Nucleus accumbens (tissue), 56 donors: Measurements from ENCODE around the gene PIK3R5.

Experiments
- DNase-seq, 56 donors: peaks; one replicate each; lab custom pipeline; 2025; lab: John Stamatoyannopoulos, UW

PIK3R5 gene, protein sequence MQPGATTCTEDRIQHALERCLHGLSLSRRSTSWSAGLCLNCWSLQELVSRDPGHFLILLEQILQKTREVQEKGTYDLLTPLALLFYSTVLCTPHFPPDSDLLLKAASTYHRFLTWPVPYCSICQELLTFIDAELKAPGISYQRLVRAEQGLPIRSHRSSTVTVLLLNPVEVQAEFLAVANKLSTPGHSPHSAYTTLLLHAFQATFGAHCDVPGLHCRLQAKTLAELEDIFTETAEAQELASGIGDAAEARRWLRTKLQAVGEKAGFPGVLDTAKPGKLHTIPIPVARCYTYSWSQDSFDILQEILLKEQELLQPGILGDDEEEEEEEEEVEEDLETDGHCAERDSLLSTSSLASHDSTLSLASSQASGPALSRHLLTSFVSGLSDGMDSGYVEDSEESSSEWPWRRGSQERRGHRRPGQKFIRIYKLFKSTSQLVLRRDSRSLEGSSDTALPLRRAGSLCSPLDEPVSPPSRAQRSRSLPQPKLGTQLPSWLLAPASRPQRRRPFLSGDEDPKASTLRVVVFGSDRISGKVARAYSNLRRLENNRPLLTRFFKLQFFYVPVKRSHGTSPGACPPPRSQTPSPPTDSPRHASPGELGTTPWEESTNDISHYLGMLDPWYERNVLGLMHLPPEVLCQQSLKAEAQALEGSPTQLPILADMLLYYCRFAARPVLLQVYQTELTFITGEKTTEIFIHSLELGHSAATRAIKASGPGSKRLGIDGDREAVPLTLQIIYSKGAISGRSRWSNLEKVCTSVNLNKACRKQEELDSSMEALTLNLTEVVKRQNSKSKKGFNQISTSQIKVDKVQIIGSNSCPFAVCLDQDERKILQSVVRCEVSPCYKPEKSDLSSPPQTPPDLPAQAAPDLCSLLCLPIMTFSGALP

DNA sequence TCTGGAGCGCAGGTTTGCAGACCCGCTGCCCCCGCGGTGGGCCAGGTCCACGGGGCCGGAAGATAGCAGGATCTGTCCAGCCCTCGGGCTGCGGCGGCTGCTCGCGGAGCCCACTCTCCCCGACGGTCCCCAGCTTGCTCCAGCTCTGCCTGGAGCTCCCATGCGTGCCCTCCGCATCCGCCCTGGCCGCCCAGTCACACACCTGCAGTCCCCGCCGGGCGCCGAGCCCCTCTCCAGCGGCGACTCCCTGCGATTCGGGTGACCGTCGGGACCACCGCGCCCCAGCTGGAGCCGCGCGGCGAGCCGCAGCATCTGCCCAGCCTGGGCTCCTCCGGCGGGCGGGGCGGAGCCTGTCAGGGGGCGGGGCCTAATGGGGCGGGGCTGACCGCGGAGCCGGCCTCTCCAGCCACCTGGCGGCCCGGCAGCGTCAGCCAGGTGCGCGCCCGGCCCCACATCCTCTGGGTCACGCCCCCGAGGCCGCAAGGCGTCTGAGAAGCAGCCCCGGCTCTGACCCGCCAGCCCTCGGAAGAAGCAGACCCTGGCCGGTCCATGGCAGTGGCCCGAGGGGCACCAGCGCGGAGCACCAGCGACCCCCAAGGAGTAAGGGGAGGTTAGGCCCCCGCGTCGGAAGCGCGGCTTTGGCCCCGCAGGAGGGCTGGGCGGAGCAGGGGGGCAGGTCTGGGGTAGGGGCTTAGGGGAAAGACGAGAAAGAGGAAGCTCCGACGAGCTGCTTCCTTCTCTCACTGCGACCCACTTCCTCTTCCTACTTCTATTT lies at the start of gene PIK3R5:
Gene PIK3R5 (minus strand): TSS at position 314 of the 775 bp plus-strand sequence. CDS start 54,213 bp downstream, outside the sequence.
- peak in 2 of 56 donors; percentile 17 to 22 for DNase-seq

DNA sequence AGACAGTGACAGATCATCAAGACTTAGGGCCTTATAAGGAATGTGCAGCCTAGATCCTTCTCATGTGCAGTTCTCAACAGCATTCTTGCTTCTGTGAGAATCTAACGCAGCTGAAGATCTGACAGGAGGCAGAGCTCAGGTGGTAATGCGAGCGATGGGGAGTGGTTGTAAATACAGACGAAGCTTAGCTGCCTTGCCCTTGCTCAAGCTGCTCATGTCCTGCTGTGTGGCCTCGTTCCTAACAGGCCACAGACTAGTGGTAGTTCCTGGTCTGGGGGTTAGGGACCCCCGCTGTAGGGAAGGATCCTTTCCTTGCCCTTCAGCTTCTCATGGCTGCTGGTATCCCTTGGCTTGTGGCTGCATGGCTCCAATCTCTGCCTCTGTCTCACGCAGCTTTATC lies 45.5 kb upstream of the PIK3R5 start:
- DNase-seq = no peak

DNA sequence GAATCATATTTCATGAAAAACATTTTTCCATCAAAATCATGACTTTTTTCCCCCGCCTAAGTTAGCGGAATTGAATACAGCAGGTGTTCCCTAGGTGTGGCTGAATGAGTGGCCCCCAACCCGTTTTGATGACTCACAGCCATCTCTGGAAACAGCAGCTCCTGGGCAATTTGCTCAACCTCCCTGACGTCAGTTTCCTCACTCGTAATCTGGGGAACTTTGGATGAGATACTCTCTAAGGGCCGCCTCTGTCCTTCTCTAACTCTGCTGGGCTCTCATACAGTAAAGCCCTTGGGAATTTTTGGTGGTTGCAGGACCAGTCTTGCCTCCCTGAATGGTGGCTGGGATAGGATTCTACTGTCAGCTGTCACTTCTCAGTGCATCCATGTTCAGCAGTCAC lies 44.2 kb upstream of the PIK3R5 start:
- DNase-seq = no peak

DNA sequence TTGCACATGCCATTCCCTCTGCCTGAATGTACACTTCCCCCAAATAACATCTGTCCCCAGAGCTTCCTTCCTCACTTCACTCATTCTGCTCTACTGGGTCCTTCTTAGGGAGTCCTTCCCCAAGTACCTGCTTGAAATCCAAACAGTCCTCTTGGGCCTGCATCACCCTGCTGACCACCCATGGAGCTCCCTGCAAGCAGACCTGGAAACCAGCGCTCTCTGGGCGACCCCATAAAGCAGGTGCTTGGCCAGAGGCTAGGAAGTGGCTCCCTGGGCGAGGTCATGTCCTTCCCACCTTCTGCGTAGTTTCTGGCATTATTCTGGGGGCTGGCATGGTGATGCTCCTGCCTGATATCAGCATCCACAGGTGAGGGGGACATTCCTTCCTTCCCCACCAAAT lies 43.6 kb upstream of the PIK3R5 start:
- DNase-seq = no peak

DNA sequence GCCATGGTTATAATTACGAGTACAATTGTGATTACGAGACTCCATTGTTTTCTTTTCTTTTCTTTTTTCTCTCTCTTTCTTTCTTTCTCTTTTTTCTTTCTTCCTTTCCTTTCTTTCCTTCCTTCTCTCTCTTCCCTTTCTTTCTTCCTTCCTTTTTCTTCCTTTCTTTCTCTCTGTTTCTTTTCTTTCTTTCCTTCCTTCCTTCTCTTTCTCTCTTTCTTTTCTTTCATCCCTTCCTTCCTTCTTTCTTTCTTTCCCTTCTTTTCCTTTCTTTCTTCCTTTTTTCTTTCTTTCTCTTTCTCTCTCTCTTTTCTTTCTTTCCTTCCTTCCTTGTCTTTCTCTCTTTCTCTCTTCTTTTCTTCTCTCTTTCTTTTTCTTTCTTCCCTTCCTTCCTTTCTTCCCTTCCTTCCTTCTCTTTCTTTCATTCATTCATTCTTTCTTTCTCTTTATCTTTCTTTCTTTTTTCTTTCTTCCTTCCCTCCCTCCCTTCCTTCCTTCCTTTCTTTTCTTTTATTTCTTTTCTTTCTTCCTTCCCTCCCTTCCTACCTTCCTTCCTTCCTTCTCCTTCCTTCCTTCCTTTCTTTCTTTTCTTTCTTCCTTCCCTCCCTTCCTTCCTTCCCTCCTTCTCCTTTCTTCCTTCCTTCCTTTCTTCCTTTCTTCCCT lies 41.7 kb upstream of the PIK3R5 start:
- DNase-seq = no peak

DNA sequence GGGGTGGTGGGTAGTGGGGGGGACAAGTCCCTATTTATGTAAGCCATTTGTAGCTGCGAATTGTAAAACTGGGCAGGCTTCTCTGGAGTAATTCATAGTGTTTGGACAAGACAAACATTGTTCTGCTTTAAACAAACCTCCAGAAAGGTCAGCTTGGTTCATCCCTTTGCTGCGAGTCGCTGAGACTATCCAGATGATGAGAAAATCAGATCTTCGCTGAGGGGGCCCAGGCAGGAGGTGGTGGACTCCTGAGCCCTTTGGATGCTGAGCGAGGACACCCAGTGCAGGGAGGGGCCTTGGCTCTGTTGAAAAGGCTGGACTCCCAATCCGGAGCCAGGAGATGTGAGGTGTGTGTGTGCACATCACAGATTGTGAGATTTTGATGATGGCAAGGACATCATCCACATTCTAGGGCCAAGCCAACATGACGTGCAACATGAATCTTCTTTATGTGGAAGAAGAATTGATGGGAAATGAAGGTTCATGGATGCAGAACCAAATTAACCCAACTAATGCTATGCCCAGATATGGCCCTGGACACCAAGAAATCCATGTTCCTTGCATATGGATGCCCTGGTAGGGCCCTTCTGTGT lies 40.8 kb upstream of the PIK3R5 start:
- DNase-seq = no peak

DNA sequence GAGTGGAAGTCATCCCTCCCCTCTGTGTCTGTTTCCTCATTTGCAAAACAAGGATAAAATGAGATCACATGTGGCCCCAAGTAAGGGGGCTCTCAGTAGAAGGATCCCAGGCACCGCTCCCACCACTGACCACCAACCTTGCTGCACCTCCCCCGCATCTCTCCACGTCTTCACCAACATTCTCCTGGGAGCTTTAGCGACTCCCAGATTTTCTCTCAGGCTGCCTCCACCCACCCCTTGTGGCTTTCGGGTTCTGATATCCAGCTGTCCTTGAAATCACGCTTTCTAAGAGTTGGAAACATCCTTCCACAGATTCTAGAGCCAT lies 39.4 kb upstream of the PIK3R5 start:
- no peak for DNase-seq

DNA sequence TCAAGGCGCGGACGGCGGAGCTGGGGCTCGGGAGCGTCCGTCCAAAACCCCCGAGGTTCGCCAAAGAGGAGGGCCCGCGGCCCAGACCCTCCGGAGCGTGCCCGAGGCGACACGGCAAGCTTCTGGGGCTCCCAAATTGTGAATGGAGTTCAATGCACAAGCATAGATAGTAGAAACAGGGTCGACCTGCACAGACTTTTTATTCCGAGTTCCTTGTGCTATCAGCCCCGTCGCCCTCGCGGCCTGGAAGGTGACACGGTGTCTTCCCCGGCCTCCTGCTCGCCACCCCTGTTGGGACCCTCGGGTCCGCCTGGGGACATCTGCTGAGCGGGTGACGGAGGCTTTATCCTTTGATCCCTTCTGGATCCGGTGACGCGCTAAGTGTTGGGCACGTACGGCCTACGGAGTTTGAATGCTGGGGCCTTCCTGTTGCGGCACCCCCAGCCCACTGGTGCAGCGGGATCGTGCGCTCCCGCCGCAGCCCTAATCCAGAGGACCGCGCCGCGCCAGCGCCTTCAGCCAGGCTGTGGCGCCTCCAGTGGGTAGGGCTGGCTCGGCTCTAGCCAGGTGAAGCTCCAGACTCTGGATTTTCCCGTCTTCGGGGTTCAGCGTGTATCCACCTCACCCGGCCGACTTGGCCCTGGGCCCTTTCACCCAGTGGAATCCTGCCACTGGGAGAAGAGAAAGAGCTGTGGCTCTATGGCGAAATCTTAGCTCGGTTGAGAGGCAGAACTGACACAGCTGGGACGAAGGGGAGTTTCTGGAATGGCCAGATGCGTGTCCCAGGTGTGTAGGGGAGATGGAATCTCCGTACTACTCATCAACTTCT lies 38.8 kb upstream of the PIK3R5 start:
- DNase-seq = no peak

DNA sequence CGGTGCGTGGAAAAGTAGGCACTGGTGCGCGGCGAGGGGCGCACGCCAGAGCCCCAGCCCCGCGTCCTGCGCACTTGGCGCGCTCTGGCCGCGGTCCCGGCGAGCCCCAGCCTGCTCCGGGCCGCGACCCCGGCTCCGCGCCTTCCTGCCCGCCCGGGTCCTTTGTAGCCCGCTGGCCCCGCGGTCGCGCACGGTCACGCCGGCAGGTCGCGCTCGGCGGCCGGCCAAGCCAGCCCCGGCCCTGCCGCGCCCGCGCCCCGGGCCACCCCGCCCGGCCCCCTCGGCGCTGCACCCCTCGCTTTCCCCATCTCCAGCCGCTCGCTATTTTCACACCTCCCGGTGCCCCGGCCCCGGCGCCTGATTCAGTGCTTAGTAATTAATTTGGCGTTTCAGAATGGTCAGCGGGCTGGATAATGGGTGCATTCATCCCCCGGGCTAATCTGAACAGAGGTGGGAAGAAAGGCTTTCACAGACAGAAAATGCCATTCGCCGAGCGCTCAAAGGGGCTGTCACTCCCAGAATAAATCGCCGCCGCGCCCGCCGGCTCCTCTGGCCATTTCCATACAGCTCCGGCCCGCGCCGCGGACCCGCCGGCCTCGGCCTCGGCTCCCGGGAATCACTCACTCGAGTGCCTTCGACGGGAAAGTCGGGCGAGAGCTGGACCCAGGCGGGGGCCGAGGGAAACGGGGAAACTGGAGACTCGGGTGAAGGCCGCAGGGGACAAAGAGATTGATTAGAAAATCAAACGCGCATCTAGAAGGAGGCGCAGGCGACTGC lies 38.0 kb upstream of the PIK3R5 start:
- peak in 3 of 56 donors; percentile 6 to 29 (median 13) for DNase-seq

DNA sequence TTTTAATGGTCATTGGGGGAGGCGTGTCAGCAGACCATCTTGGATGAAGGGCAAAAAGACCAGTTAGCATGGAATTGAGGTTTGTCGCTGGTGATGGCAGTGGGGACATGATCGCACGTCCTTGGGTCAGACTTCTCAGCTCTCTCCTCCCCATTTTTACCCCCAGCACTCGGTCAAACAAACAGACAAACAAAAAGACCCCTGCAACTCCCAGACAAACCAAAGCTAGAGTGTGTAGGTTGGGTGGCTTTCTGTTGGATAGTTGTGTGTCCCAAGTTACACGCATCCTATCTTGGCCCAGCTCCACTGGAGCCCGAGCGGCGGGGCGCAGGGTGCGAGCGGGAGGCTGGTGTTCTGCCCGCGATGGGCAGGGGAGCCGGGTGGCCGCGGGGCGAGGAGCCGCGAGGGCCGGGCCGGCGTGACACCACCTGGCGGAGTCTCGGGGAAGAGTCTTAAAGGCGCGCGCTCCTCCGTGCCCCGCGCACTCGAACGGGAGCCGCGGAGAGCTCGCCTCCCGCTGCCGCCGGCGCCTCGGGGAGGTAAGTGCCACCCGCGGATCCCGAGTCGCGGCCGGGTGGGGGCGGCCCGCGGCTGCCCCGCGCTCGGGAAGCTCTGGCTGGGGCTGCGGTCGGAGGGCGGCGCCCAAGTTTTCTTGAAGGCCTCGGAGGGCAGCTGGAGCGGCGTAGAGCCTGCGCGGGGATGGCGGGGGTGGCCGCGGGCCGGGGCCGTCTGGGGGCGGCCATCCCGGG lies 37.3 kb upstream of the PIK3R5 start:
- DNase-seq = peak in 3 of 56 donors; percentile 14 to 15 (median 15)

DNA sequence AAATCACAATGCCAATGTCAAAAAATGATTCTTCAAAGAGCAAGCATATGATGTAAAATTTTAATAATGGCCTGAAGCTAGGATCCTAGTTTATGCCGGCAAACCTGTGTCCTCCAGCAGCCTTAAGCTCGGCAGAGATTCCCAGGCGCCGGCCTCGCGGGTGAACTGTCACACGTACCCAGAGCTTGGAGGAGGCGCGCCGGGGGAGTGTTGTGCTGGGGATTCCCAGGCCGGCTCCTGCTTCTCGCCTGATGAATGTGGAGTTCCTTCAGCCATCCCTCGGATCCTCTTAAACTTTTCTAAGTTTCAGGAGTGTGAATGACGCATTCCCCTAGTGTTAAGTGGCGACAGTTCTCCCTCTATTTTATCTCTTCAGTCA lies 36.7 kb upstream of the PIK3R5 start:
- no peak for DNase-seq

DNA sequence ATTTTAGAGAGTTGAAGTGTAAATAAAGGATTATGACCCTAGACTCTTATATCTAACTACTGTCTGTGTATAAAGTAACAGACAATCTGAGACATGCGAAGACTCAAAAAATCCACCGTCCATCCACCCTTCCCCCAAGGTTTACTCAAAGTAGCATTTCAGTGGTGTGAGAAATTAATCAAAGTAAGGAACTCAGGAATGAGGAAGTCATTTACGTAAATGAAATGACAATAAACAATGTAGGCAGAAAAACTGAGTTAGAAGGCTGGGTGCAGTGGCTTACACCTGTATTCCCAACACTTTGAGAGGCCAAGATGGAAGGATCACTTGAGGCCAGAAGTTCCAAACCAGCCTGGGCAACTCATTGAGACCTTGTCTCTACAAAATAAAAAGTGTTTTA lies 36.1 kb upstream of the PIK3R5 start:
- no peak for DNase-seq

DNA sequence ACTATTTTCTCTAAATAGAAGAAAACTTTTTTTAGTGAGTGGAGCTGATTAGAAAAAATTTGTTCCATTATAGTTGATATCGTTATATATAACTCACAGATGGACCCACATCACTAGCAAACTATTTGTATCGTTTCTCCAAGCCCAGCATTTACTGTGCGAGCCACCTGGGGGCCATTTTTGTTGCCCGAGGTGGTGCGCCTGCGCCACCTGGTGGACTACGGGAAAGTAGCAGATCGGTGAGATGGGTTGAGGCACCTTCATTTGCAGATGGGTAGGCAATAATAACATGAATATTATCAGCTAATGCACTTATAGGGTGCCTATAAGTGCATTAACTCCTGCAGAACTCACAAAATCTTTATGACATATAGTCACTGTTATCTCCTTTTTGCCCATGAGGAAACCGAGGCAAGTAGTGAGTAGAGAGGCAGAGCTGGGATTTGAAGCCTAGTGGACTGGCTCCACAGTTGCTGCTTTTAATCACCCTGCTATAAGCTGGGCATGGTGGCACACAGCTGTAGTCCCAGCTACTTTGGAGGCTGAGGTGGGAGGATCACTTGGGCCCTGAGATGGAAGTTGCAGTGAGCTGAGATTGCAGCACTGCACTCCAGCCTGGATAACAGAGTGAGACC lies 32.6 kb upstream of the PIK3R5 start:
- peak in 7 of 56 donors; percentile 3 to 53 (median 11) for DNase-seq

DNA sequence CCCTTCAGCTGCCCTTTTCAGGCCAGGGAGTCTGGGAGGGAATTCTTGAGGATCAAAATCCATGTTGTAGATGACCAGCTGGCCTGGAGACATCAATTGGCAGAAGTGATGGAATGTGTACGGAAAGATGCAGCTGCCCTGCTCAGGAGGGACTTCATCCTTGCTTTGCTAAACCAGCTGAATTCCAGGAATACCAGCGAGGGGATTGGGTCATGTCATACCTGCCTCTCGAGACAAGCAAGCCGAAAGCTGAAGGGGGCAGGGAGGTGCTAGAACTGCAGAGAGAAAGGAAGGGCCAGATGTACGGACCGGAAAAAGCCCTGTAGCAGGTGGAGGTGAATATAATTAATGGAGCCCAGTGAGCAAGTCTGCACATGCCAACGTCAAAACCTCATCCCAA lies 30.2 kb upstream of the PIK3R5 start:
- DNase-seq = no peak

DNA sequence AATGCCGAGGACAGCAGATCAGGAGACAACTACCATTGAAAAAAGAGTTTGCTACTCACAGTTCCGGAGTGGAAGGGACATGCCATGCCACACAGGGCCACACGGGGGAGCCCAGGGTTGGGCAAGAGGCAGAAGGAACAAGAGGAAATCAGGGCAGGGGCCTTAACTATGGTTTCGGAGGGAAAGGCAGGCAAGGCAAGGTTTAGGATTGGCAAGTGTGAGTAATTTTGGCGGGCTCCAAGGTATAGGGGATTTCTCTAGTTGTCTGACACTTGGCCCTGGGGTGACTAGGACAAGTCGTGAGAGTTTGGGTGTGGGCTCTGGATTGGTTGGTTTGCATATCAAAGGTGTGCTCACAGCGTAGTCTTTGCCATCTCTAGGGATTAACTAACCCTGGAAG lies 28.8 kb upstream of the PIK3R5 start:
- peak in 22 of 56 donors; percentile 4 to 87 (median 26) for DNase-seq

DNA sequence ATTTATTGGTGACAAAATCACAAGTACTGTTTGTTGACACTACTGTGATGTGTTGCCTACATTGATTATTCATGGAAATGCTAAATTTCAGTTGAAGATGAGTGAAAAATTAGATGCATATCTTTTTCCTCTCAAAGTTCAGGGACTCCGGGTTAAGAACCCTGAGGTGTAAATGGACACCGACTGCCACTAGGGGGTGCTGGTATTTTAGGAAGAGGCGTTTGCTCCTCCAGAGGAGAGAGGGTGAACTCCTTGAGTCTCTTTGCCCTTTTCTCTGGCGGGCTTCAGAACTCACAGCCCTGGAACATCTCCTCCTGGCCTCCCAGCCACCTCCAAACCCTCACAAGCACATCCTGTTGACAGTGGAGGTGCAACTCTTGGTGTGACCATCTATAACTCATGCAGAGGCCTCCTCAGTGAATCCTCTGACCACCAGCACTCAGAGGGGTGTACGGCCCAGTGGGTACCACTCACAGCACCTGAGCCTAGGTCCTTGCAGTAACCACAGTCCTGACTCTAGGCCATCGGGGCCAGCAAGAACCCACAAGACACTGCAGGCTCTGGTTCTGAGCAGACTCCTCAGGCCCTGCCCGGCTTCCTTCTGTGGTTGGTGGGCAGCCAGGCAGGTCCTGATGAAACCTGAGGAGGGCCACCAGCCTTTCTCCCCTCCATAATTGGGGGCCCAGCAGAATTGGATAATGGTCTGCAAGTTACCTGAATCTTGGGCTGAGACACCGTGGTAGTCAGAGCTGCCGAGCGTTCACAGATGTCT lies 26.2 kb upstream of the PIK3R5 start:
- DNase-seq = peak in 24 of 56 donors; percentile 5 to 77 (median 24)
